Sigmoid colon (tissue), 7 donors: ENCODE results near the gene CRADD. TPM values are rescaled to one million over a fixed set of nuclear protein-coding genes. Genes with fewer than 3 reads are reported as not detected.

Source experiments
- DNase-seq: peaks from one replicate; pipeline ENCODE4 v3.0.0-alpha.2; 2019
- H3K27ac ChIP-seq, 4 donors: fragments of 200-600 bp; sonication (generic); one replicate each; pipeline ENCODE4 v1.5.1; 2016 to 2019; ENCODE audit warnings: mild to moderate bottlenecking in 1 of 4
- H3K27me3 ChIP-seq, 3 donors: fragments of 200-600 bp; sonication (generic); one replicate each; pipeline ENCODE4 v1.5.1; 2019; ENCODE audit warnings: mild to moderate bottlenecking in 1 of 3
- H3K36me3 ChIP-seq, 4 donors: fragments of 200-600 bp; sonication (generic); one replicate each; pipeline ENCODE4 v1.5.1; 2016 to 2019
- H3K4me1 ChIP-seq, 4 donors: fragments of 200-600 bp; sonication (generic); one replicate each; pipeline ENCODE4 v1.5.1; 2017 to 2019
- H3K4me3 ChIP-seq, 4 donors: fragments of 200-600 bp; sonication (generic); one replicate each; pipeline ENCODE4 v1.5.1; 2017 to 2019; ENCODE audit warnings: mild to moderate bottlenecking in 2 of 4, moderate library complexity in 1 of 4
- H3K9me3 ChIP-seq, 4 donors: fragments of 200-600 bp in 3 of 4; sonication (generic) in 3 of 4; one replicate each; pipeline versions ENCODE4 v1.5.1 to v1.6.1; 2013 to 2019
- EP300 ChIP-seq, 4 donors: sonication (generic); formaldehyde crosslinking; IDR thresholded peaks; one replicate each; pipeline ENCODE4 v1.6.1; 2017; ENCODE audit warnings: antibody characterized with exemption in 4 of 4
- POLR2A ChIP-seq, 2 donors: fragments of 450-650 bp; IDR thresholded peaks; one replicate each; pipeline ENCODE4 v1.6.1; 2016; ENCODE audit warnings: antibody characterized with exemption in 2 of 2, mild to moderate bottlenecking in 2 of 2, moderate library complexity in 2 of 2
- POLR2AphosphoS5 ChIP-seq, 4 donors: sonication (generic); formaldehyde crosslinking; IDR thresholded peaks; one replicate each; pipeline ENCODE4 v1.6.1; 2017; ENCODE audit warnings: antibody characterized with exemption in 4 of 4
- WGBS, 2 donors: extraction: QIAGEN DNeasy Blood & Tissue Kit; methylation state at CpG; one replicate each; pipeline ENCODE4 v1.1.7; 2013; 5-methylcytosine and 5-hydroxymethylcytosine counted together
- intact Hi-C: fragments of 100-400 bp; cut with DNase I; formaldehyde crosslinking; loops from one replicate; pipeline ENCODE4 v1.15.1; 2023
- polyA plus RNA-seq, 3 donors: library from polyadenylated mRNA; stranded (reverse); fragments of 200-250 nt; gene quantifications; one replicate each; pipeline ENCODE4 v1.2.3, GENCODE V29; 2013
- total RNA-seq, 4 donors: library from RNA; depleted of rRNA; stranded (reverse); fragments of >200 nt; gene quantifications; one replicate each; pipeline ENCODE4 v1.1.0, GENCODE V29; 2016
- TF ChIP-seq, protein P1 (sequence below), 4 experiments: fragments of 450-650 bp in 3 of 4; fragments of 200-600 bp in 1 of 4; IDR thresholded peaks; one replicate each; pipeline ENCODE4 v1.5.1; 2016 to 2019; ENCODE audit warnings: antibody characterized with exemption in 4 of 4, mild to moderate bottlenecking in 3 of 4, moderate library complexity in 2 of 4
- donor health status: healthy with polysubstance abuse.
- donor health status: Bipolar disorder and iron deficiency.
- donor health status: healthy.

Gene CRADD
- total and polyA plus RNA-seq, 7 donors: 14.1 to 98.9 (median 43.7) TPM

DNA sequence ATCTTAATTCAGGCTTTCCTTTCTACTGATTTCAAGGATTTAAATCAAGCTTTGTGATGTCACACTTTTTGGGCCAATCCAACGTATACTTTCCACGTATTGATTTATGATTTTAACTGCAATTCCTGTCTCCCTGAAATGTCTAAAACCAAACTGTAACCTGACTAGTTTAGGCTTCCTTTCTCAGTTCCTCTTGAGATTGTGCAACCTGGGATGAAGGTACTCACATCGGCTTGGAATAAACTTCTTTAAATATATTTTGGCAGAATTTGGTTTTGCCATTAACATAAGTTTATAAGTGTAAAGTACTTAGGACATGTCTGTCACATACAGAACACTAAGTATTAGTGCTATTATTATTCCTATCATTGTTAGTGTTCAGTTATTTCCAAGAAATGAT lies 224.6 kb downstream of the CRADD start:
- TF ChIP-seq, protein P1, sequence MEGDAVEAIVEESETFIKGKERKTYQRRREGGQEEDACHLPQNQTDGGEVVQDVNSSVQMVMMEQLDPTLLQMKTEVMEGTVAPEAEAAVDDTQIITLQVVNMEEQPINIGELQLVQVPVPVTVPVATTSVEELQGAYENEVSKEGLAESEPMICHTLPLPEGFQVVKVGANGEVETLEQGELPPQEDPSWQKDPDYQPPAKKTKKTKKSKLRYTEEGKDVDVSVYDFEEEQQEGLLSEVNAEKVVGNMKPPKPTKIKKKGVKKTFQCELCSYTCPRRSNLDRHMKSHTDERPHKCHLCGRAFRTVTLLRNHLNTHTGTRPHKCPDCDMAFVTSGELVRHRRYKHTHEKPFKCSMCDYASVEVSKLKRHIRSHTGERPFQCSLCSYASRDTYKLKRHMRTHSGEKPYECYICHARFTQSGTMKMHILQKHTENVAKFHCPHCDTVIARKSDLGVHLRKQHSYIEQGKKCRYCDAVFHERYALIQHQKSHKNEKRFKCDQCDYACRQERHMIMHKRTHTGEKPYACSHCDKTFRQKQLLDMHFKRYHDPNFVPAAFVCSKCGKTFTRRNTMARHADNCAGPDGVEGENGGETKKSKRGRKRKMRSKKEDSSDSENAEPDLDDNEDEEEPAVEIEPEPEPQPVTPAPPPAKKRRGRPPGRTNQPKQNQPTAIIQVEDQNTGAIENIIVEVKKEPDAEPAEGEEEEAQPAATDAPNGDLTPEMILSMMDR (IDR thresholded peaks at IDR 0.05): no peak
- TF ChIP-seq EP300 (IDR thresholded peaks at IDR 0.05) (no peak), POLR2AphosphoS5 (IDR thresholded peaks at IDR 0.05) (no peak), POLR2A (IDR thresholded peaks at IDR 0.05) (no peak)
- no peaks in the 10 kb centered on the region for H3K36me3 ChIP-seq
- no peak overlapping the region for H3K4me3 ChIP-seq
- no peaks in the 10 kb centered on the region for H3K4me1 ChIP-seq
- H3K27ac ChIP-seq: no peak overlapping the region
- peaks cover 0 to 2% (median 0%) of the 10 kb centered on the region in 4 donors for H3K9me3 ChIP-seq
- intact Hi-C loops: no loop called here
- WGBS, 2 donors: 91 to 93% methylated on average over 3 of the region's 3 CpGs
- H3K27me3 ChIP-seq: no peaks in the 10 kb centered on the region
- no peak for DNase-seq

DNA sequence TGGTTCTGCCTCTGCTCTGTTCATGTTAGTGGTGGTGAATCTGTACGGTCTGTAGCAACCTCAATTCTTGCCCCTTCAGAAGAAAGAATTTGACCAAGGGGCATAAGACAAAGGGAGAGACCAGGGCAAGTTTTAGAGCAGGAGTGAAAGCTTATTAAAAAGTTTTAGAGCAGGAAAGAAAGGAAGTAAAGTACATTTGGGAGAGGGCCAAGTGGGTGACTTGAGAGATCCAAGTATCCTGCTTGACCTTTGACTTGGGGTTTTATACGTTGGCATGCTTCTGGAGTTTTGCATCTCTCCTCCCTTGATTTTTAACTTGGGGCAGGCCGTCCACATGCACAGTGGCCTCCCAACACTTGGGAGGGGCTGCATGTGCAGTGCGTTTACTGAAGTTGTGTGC lies 225.0 kb downstream of the CRADD start:
- no peak for DNase-seq
- H3K27ac ChIP-seq: no peak overlapping the region
- H3K9me3 ChIP-seq: peaks cover 0 to 2% (median 0%) of the 10 kb centered on the region in 4 donors
- H3K27me3 ChIP-seq: no peaks in the 10 kb centered on the region
- 67 to 86% methylated on average over 4 of the region's 4 CpGs for WGBS, 2 donors
- intact Hi-C loops: no loop called here
- TF ChIP-seq POLR2AphosphoS5 (IDR thresholded peaks at IDR 0.05): no peak
- TF ChIP-seq POLR2A (IDR thresholded peaks at IDR 0.05): no peak
- no peak for TF ChIP-seq EP300 (IDR thresholded peaks at IDR 0.05)
- TF ChIP-seq, protein P1 (IDR thresholded peaks at IDR 0.05): no peak
- H3K36me3 ChIP-seq: no peaks in the 10 kb centered on the region
- no peak overlapping the region for H3K4me3 ChIP-seq
- H3K4me1 ChIP-seq: no peaks in the 10 kb centered on the region

DNA sequence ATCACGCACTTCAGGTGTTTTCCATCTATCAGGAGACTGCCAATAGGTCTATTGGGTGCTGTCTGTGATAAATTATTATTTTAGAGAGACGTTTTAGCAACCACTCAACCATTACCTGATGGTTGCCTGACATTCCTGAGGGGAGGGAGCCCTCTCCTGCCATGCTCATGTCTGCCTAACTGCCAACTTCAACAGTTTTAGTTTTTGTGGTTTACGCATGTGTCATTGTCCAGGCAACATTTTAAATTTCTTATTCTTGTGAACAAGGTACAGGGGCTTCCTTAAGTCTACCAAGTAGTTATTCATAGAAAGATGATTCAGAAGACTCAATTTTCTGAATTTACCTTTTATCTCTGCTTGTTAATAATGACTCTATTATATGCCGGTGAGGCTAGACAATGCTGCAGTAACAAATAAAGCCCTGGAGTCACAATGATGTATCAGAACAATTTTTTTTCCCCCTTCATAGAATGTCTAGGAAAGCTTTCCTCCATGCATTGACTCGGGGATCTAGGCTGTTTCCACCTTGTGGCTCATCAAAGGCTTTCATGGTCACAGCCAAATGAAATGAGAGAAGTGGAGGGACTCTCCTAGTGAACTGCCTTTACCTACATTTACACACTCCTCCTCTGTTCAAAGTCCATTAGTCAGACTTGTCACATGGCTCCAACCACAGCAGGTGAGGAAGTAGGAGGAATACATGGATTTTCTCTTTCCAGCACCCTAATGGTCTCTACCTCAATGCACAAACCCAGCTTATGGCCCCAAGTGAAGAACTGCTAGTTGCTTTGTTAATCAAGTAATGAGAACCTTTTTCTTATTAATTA lies 225.8 kb downstream of the CRADD start:
- no peak overlapping the region for H3K27ac ChIP-seq
- TF ChIP-seq POLR2AphosphoS5 (IDR thresholded peaks at IDR 0.05) (no peak), EP300 (IDR thresholded peaks at IDR 0.05) (no peak), POLR2A (IDR thresholded peaks at IDR 0.05) (no peak)
- TF ChIP-seq, protein P1 (IDR thresholded peaks at IDR 0.05): no peak
- H3K27me3 ChIP-seq: no peaks in the 10 kb centered on the region
- H3K4me1 ChIP-seq: no peaks in the 10 kb centered on the region
- WGBS, 2 donors: 82 to 86% methylated on average over 5 of the region's 5 CpGs
- no peaks in the 10 kb centered on the region for H3K36me3 ChIP-seq
- intact Hi-C loops: no loop called here
- no peak overlapping the region for H3K4me3 ChIP-seq
- DNase-seq: no peak
- peaks cover 0 to 2% (median 0%) of the 10 kb centered on the region in 4 donors for H3K9me3 ChIP-seq

DNA sequence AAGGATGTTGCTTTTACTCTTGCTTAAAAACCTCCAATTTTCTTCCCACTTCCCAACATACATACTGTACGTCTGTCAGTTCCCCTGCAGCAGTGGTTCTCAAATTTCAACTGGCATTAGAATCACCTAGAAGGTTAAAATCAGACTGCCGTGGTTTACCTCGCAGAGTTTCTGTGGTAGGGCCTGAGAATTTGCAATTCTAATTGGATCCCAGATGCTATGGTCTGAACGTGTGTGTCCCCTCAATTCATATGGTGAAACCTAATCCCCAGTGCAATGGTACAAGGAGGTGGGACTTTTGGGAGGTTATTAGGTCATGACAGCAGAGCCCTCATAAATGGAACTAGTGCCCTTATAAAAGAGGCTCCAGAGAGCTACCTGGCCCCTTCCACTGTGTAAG lies 226.9 kb downstream of the CRADD start:
- TF ChIP-seq POLR2A (IDR thresholded peaks at IDR 0.05): no peak
- intact Hi-C loops: no loop called here
- Histone ChIP-seq H3K27me3 (no peaks in the 10 kb centered on the region), H3K36me3 (no peaks in the 10 kb centered on the region), H3K4me3 (no peak overlapping the region), H3K4me1 (peaks cover 0 to 5% (median 2%) of the 10 kb centered on the region in 4 donors), H3K9me3 (peaks cover 0 to 2% (median 0%) of the 10 kb centered on the region in 4 donors), H3K27ac (no peak overlapping the region)
- 77 to 93% methylated on average over 4 of the region's 4 CpGs for WGBS, 2 donors
- no peak for DNase-seq

DNA sequence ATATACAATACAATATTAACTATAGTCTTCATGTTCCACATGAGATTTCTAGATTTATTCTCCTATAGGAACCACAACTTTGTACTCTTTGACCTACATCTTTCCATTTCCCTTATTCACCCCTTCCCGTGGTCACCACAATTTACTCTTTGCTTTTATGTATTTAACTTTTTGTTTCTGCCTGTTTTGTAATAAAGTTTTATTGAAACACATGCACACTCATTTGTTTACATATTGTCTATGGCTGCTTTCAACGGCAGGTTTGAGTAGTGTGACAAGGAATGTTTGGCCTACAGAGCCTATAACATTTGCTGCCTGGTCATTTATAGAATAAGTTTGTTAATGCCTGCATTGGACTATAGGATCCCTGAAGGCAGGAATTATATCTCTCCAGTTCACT lies 231.1 kb downstream of the CRADD start:
- DNase-seq: no peak
- Histone ChIP-seq H3K4me1 (peaks cover 0 to 6% (median 3%) of the 10 kb centered on the region in 4 donors), H3K9me3 (no peaks in the 10 kb centered on the region), H3K4me3 (no peak overlapping the region), H3K27me3 (no peaks in the 10 kb centered on the region), H3K27ac (no peak overlapping the region), H3K36me3 (no peaks in the 10 kb centered on the region)
- WGBS, 2 donors: 19 to 67% methylated on average over 2 of the region's 2 CpGs
- intact Hi-C loops: no loop called here
- TF ChIP-seq, protein P1 (IDR thresholded peaks at IDR 0.05): no peak
- no peak for TF ChIP-seq EP300 (IDR thresholded peaks at IDR 0.05)
- no peak for TF ChIP-seq POLR2A (IDR thresholded peaks at IDR 0.05)
